RWPE1 (cell line): ENCODE measurements around the gene PWWP2B.

Experiments
- CTCF ChIA-PET: fragments of 350-600 bp; sonication (Branson Sonifier 250); formaldehyde crosslinking; extraction: SDS; loops from one replicate; lab custom pipeline; 2021; lab: Yijun Ruan, JAX
- POLR2A ChIA-PET: fragments of 400-600 bp; formaldehyde crosslinking; extraction: SDS; loops from one replicate; lab custom pipeline; 2020; ENCODE audit warnings: antibody characterized with exemption; ENCODE audit not compliant: low non-redundant PET; lab: Yijun Ruan, JAX
- DNase-seq: peaks from one replicate; pipeline ENCODE4 v3.0.0; 2012; ENCODE audit warnings: low spot score
- H3K27ac ChIP-seq: fragments of 450-650 bp; 2 replicates; pipeline ENCODE4 v1.5.1; 2017
- CTCF ChIP-seq: fragments of 450-650 bp; conservative IDR thresholded peaks from 2 replicates; pipeline ENCODE4 v1.5.1; 2017; ENCODE audit warnings: low read depth, mild to moderate bottlenecking

The PWWP2B gene

GRCh38 chr10:132371641-132372081 lies 25.3 kb upstream of the PWWP2B start:
- no peak for TF ChIP-seq CTCF
- H3K27ac ChIP-seq, result no peak overlapping the region
- CTCF ChIA-PET, result interaction anchor here (0.7 to 0.8 kb wide), 3 partner anchors 9 to 323 kb away, joined by 3 to 5 read pairs (median 3); no protein-coding TSS in a partner anchor
- no peak for DNase-seq
- POLR2A ChIA-PET, result no interaction called here

GRCh38 chr10:132372516-132373095 lies 24.4 kb upstream of the PWWP2B start:
- H3K27ac ChIP-seq, result no peak overlapping the region

GRCh38 chr10:132373241-132373955 lies 23.6 kb upstream of the PWWP2B start:
- DNase-seq, result no peak
- POLR2A ChIA-PET, result no interaction called here
- TF ChIP-seq CTCF, result no peak
- no peak overlapping the region for H3K27ac ChIP-seq
- CTCF ChIA-PET, result interaction anchor here (0.6 to 2.4 kb wide), 2 partner anchors 13 to 115 kb away, joined by 3 to 10 read pairs; no protein-coding TSS in a partner anchor

More at GRCh38 chr10:132372516-132373095, 24.4 kb upstream of the PWWP2B start:
- no peak for DNase-seq
- POLR2A ChIA-PET, result no interaction called here
- no peak for TF ChIP-seq CTCF
- CTCF ChIA-PET, result interaction anchor here (0.6 to 2.4 kb wide), 6 partner anchors 9 to 323 kb away, joined by 3 to 10 read pairs (median 3); no protein-coding TSS in a partner anchor

- no peak for DNase-seq
- CTCF ChIA-PET, result interaction anchor here (0.7 to 2.4 kb wide), 2 partner anchors 14 to 73 kb away, joined by 4 to 10 read pairs; no protein-coding TSS in a partner anchor
- POLR2A ChIA-PET, result no interaction called here
- TF ChIP-seq CTCF, result no peak
- no peak overlapping the region for H3K27ac ChIP-seq
Observed at GRCh38 chr10:132374176-132374575, 22.8 kb upstream of the PWWP2B start.

- CTCF ChIA-PET, result interaction anchor here (0.7 to 2.4 kb wide), 2 partner anchors 14 to 72 kb away, joined by 4 to 10 read pairs; no protein-coding TSS in a partner anchor
- DNase-seq, result no peak
- POLR2A ChIA-PET, result no interaction called here
- no peak overlapping the region for H3K27ac ChIP-seq
- no peak for TF ChIP-seq CTCF
Observed at GRCh38 chr10:132374612-132375011, 22.4 kb upstream of the PWWP2B start.

- no peak for TF ChIP-seq CTCF
- POLR2A ChIA-PET, result no interaction called here
- no peak for DNase-seq
- H3K27ac ChIP-seq, result no peak overlapping the region
- CTCF ChIA-PET, result no interaction called here
Observed at GRCh38 chr10:132375116-132375794, 21.7 kb upstream of the PWWP2B start.
